ENCODE results near the gene NFATC1. TPM values are rescaled to one million over a fixed set of nuclear protein-coding genes. Genes with fewer than 3 reads are reported as not detected.

Gene NFATC1
- total and polyA plus RNA-seq, 5 experiments from 2014 or later = 12.7 to 51.0 (median 34.9) TPM

- no peak overlapping the region for H3K27ac Mint-ChIP-seq
- no peaks in the 10 kb centered on the region for H3K9me3 Mint-ChIP-seq
- DNase-seq (peak in 2 of 10 donors; percentile 11 to 28), ATAC-seq (no peak)
- H3K36me3 Mint-ChIP-seq = peaks cover 0 to 26% (median 10%) of the 10 kb centered on the region in 3 donors
- no peaks in the 10 kb centered on the region for H3K27me3 Mint-ChIP-seq
- no peak overlapping the region for H3K4me3 Mint-ChIP-seq
- peaks cover 19 to 45% (median 40%) of the 10 kb centered on the region in 4 donors for H3K4me1 Mint-ChIP-seq
- POLR2A ChIA-PET = no interaction called here
Observed at GRCh38 chr18:79511271-79511670, 115.5 kb downstream of the NFATC1 start.

- ATAC-seq (no peak), DNase-seq (peak in 2 of 10 donors; percentile 11 to 58)
- Mint-ChIP-seq H3K27me3 (no peaks in the 10 kb centered on the region), H3K36me3 (peaks cover 0 to 26% (median 10%) of the 10 kb centered on the region in 3 donors), H3K4me1 (peaks cover 17 to 45% (median 40%) of the 10 kb centered on the region in 4 donors), H3K4me3 (no peak overlapping the region), H3K27ac (no peak overlapping the region), H3K9me3 (no peaks in the 10 kb centered on the region)
- POLR2A ChIA-PET = no interaction called here
Observed at GRCh38 chr18:79511671-79512301, 116.1 kb downstream of the NFATC1 start.

GRCh38 chr18:79512461-79513380 lies 117.0 kb downstream of the NFATC1 start:
- ATAC-seq (no peak), DNase-seq (peak in 2 of 10 donors; percentile 12 to 45)
- POLR2A ChIA-PET = no interaction called here
- Mint-ChIP-seq H3K27me3 (no peaks in the 10 kb centered on the region), H3K36me3 (peaks cover 0 to 23% (median 10%) of the 10 kb centered on the region in 3 donors), H3K9me3 (no peaks in the 10 kb centered on the region), H3K4me1 (peaks cover 17 to 46% (median 40%) of the 10 kb centered on the region in 4 donors), H3K27ac (no peak overlapping the region), H3K4me3 (no peak overlapping the region)

DNA sequence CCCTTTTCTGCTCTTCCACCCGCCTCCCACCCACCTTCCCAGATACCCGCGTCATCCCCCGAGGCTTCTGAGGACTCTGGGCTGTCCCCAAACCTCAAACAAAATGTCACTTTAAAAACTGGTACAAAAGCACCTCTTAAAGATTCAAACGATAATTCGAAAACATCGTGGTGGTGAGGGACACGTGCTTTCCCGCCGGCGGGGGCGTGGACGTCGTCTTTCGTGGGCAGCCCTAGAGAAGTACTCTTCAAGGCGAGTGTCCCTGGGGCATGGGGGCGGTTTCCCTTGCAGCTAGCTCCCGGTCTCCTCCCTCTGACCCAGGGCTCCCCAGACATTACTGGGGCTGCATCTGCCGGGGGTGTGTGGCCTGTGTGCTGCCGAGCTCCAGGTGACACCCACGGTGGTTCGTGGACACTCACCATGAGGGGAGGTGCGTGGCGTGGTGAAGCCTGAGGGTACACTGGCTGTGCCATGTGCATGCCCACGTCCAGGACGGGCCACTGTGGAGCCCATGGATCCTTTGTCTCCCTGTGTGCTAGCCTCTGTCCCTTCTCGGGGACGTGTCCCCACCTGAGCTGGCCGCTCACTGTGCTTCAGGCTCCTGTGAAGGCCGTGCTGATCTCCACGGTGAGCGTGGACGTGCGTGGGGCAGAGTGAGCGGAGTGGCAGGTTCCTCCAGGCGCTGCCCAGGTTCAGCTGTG lies 117.8 kb downstream of the NFATC1 start:
- ATAC-seq (no peak), DNase-seq (peak in 1 of 10 donors; percentile 48)
- POLR2A ChIA-PET = no interaction called here
- H3K27me3 Mint-ChIP-seq = no peaks in the 10 kb centered on the region
- H3K9me3 Mint-ChIP-seq = no peaks in the 10 kb centered on the region
- peak overlapping the region in 2 of 10 donors; percentile 10 to 77 for H3K27ac Mint-ChIP-seq
- peaks cover 21 to 45% (median 40%) of the 10 kb centered on the region in 4 donors for H3K4me1 Mint-ChIP-seq
- peaks cover 0 to 21% (median 10%) of the 10 kb centered on the region in 3 donors for H3K36me3 Mint-ChIP-seq
- no peak overlapping the region for H3K4me3 Mint-ChIP-seq

DNA sequence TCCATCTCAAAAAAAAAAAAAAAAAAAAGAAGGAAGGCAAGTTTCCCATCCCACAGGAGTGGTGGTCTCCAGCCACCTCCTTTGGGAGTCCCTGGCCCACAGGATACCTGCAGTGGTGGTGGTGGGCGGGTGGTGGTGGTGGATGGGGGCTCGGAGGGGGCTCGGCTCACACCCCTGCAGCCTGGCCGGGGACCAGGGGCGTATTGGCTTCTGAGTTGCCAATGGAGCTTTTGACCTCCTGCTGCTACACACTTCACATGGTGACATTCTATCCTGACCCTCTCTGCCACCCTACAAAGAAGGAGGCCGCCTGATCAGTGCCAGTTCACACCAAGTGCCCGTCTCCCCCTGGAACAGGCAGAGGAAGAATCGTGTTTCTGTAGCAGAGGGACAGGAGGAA lies 119.6 kb downstream of the NFATC1 start:
- H3K4me1 Mint-ChIP-seq = peaks cover 24 to 50% (median 45%) of the 10 kb centered on the region in 4 donors
- ATAC-seq (no peak), DNase-seq (peak in 1 of 10 donors; percentile 36)
- peak overlapping the region in 8 of 10 donors; percentile 71 to 98 (median 85) for H3K27ac Mint-ChIP-seq
- POLR2A ChIA-PET = interaction anchor here (0.8 to 2.9 kb wide), 4 partner anchors 8 to 110 kb away, joined by 3 to 15 read pairs (median 4); no protein-coding TSS in a partner anchor
- peaks cover 0 to 12% (median 3%) of the 10 kb centered on the region in 3 donors for H3K36me3 Mint-ChIP-seq
- peak overlapping the region in 4 of 10 donors; percentile 2 to 34 (median 9) for H3K4me3 Mint-ChIP-seq
- no peaks in the 10 kb centered on the region for H3K9me3 Mint-ChIP-seq
- no peaks in the 10 kb centered on the region for H3K27me3 Mint-ChIP-seq

DNA sequence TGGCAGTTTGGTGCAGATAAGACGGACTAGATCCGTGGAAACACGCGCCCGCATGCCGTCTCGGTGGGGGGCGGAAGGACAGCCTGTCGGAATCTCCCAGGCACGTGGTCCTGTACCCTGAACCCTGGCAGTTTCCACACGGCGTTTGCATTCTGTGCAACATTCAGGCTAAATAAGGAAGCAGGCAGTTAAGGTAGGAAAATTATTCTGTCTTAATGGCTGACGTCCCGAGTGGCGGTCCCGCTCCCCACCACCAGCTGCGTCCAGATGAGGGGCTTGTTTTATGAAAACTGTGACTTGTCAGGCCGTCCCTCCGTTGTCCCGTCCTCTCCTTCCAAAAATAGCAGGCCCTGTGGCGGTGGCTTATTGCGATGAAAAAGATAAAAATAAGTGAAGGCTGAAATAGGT lies 120.2 kb downstream of the NFATC1 start:
- DNase-seq (no peak), ATAC-seq (no peak)
- H3K36me3 Mint-ChIP-seq = peaks cover 0 to 12% (median 2%) of the 10 kb centered on the region in 3 donors
- H3K4me3 Mint-ChIP-seq = peak overlapping the region in 9 of 10 donors; percentile 58 to 89 (median 83)
- peaks cover 26 to 56% (median 50%) of the 10 kb centered on the region in 4 donors for H3K4me1 Mint-ChIP-seq
- peak overlapping the region; percentile 95 to 99 (median 98) for H3K27ac Mint-ChIP-seq
- POLR2A ChIA-PET = interaction anchor here (1.2 to 2.9 kb wide), 3 partner anchors 8 to 115 kb away, joined by 3 to 15 read pairs (median 5); no protein-coding TSS in a partner anchor
- no peaks in the 10 kb centered on the region for H3K27me3 Mint-ChIP-seq
- H3K9me3 Mint-ChIP-seq = no peaks in the 10 kb centered on the region

DNA sequence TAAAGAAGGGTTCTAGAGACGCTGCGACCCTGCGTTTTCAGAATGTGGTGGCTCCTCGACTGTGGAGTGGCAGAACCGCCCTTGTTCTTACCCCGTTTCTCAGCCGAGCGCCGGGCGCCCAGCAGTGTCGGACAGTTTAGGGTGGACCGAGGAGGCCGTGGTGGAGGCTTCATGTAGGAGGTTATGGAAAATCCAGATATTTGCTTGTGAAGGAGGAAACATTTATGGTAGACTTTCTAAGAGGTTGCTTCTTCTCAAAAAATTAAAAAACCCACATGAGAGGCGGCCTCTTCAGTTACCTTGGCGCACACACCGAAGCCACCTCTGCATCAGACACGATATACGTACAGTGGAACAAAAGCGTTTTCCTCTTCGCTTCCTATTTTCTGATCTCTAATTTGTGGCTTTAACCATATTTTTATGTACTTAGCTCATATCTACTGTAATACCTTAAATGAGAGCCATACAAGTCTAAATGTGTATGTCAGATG lies 120.8 kb downstream of the NFATC1 start:
- Mint-ChIP-seq H3K4me1 (peaks cover 29 to 60% (median 53%) of the 10 kb centered on the region in 4 donors), H3K36me3 (peaks cover 0 to 12% (median 2%) of the 10 kb centered on the region in 3 donors), H3K4me3 (peak overlapping the region; percentile 58 to 89 (median 80)), H3K9me3 (no peaks in the 10 kb centered on the region), H3K27ac (peak overlapping the region; percentile 95 to 99 (median 98)), H3K27me3 (no peaks in the 10 kb centered on the region)
- peak; percentile 78 to 88 for ATAC-seq
- DNase-seq = peak in 7 of 10 donors; percentile 36 to 85 (median 67)
- POLR2A ChIA-PET = interaction anchor here (1.0 to 2.9 kb wide), 7 partner anchors 8 to 123 kb away, joined by 3 to 15 read pairs (median 5); no protein-coding TSS in a partner anchor

GRCh38 chr18:79517341-79517740 lies 121.6 kb downstream of the NFATC1 start:
- peak; percentile 11 to 20 for ATAC-seq
- POLR2A ChIA-PET = interaction anchor here (1.0 to 2.9 kb wide), 6 partner anchors 10 to 124 kb away, joined by 3 to 15 read pairs (median 6); no protein-coding TSS in a partner anchor
- peaks cover 37 to 66% (median 61%) of the 10 kb centered on the region in 4 donors for H3K4me1 Mint-ChIP-seq
- no peaks in the 10 kb centered on the region for H3K9me3 Mint-ChIP-seq
- no peaks in the 10 kb centered on the region for H3K27me3 Mint-ChIP-seq
- H3K27ac Mint-ChIP-seq = peak overlapping the region; percentile 95 to 99 (median 98)
- peaks cover 0 to 9% (median 2%) of the 10 kb centered on the region in 3 donors for H3K36me3 Mint-ChIP-seq
- peak overlapping the region; percentile 58 to 89 (median 80) for H3K4me3 Mint-ChIP-seq
- DNase-seq = peak in 3 of 10 donors; percentile 25 to 38 (median 29)

GRCh38 chr18:79518028-79518682 lies 122.4 kb downstream of the NFATC1 start:
- no peak for DNase-seq
- peak overlapping the region; percentile 95 to 99 (median 98) for H3K27ac Mint-ChIP-seq
- no peak for ATAC-seq
- H3K9me3 Mint-ChIP-seq = no peaks in the 10 kb centered on the region
- H3K27me3 Mint-ChIP-seq = no peaks in the 10 kb centered on the region
- H3K36me3 Mint-ChIP-seq = peaks cover 0 to 3% (median 2%) of the 10 kb centered on the region in 3 donors
- POLR2A ChIA-PET = interaction anchor here (1.8 to 2.0 kb wide), 2 partner anchors 117 to 125 kb away, joined by 5 to 9 read pairs; no protein-coding TSS in a partner anchor
- peaks cover 39 to 74% (median 69%) of the 10 kb centered on the region in 4 donors for H3K4me1 Mint-ChIP-seq
- H3K4me3 Mint-ChIP-seq = peak overlapping the region in 8 of 10 donors; percentile 36 to 89 (median 74)

DNA sequence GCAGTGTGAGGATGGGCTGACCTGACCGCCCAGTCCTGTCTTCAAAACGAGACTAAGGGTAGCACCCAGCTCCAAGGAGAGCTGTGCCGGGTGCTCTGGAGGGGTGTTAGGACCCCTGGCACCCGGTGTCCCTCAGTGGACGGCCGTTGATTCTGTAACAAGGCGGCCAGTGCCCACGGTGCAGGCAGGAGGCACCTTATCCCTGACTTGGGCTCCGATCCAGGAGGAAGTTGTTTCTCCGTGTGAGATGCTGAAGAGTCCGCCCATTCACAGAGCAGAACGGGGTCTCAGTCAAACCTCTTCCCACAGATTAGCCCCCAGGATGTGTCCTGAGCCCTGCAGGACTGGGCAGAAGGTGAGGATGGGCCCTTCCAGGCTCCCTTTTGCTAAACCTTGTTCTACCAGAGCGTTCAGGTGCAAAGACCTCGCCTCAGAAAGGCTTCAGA lies 123.0 kb downstream of the NFATC1 start:
- no peaks in the 10 kb centered on the region for H3K27me3 Mint-ChIP-seq
- ATAC-seq (no peak), DNase-seq (no peak)
- H3K4me1 Mint-ChIP-seq = peaks cover 41 to 79% (median 74%) of the 10 kb centered on the region in 4 donors
- peak overlapping the region; percentile 28 to 99 (median 97) for H3K27ac Mint-ChIP-seq
- H3K4me3 Mint-ChIP-seq = peak overlapping the region in 5 of 10 donors; percentile 24 to 89 (median 75)
- H3K36me3 Mint-ChIP-seq = no peaks in the 10 kb centered on the region
- POLR2A ChIA-PET = interaction anchor here (0.9 kb wide), 1 partner anchor 140 kb away, joined by 3 read pairs; no protein-coding TSS in a partner anchor
- H3K9me3 Mint-ChIP-seq = no peaks in the 10 kb centered on the region
